GM12872 (cell line): ENCODE measurements around the gene CEP112.

ENCODE experiments used
- TF ChIP-seq, protein P1 (sequence below): IDR thresholded peaks from 3 replicates; pipeline ENCODE4 v1.5.1; 2011; ENCODE audit warnings: low read depth, mild to moderate bottlenecking, low read length, moderate library complexity; ENCODE audit not compliant: insufficient read depth

Gene CEP112

DNA sequence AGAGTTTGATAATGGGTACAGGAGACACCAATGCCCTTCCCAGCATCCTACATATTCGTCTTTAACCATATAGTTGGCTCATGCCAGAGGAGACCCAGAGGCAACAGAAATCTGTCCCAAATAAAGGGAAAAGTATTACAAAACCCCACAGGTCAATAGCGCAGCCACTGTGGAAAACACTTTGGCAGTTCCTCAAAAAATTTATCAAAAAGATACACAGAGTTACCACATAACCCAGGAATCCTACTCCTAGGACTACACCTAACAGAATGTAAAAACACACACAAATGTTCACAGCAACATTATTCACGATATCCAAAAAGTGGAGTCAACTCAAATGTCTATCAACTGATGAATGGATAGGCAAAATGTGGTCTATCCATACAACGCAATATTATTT lies 135.8 kb downstream of the CEP112 start:
- TF ChIP-seq, protein P1, sequence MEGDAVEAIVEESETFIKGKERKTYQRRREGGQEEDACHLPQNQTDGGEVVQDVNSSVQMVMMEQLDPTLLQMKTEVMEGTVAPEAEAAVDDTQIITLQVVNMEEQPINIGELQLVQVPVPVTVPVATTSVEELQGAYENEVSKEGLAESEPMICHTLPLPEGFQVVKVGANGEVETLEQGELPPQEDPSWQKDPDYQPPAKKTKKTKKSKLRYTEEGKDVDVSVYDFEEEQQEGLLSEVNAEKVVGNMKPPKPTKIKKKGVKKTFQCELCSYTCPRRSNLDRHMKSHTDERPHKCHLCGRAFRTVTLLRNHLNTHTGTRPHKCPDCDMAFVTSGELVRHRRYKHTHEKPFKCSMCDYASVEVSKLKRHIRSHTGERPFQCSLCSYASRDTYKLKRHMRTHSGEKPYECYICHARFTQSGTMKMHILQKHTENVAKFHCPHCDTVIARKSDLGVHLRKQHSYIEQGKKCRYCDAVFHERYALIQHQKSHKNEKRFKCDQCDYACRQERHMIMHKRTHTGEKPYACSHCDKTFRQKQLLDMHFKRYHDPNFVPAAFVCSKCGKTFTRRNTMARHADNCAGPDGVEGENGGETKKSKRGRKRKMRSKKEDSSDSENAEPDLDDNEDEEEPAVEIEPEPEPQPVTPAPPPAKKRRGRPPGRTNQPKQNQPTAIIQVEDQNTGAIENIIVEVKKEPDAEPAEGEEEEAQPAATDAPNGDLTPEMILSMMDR: no peak

DNA sequence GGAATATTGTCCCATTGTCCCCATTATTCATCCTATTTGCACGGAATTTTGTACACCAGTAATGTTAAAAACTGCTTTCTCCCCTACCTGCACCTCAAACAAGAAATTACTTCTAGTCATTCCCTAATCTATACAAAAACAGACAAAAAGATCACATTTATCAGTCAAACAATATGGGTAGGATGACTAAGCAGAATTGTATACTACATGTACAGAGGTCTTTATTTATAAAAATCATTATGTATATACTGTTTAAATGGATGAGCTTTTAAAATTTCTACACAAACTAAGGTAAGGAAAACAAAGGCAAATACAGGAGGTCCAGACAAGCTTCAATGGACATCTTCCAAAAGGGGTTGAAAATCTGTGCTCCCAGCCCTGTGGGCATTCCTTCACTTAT lies 137.7 kb downstream of the CEP112 start:
- TF ChIP-seq, protein P1: no peak

DNA sequence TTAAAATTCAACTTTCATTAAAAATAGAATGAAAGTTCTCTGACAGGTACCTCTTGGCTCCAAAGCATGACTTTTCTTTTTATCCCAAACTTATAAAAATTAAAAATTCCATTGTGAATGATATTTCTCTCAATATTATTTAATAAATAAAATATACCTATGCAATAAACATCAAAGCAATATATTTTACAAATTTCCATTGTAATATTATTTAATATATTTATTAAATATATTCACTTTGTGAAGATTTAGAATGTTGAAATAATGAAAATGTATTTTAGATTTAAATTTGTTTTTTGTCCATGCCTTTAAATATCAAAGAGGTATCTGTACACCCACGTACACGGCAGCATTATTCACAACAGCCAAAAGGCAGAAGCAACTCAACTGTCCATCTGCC lies 147.8 kb downstream of the CEP112 start:
- TF ChIP-seq, protein P1: no peak

DNA sequence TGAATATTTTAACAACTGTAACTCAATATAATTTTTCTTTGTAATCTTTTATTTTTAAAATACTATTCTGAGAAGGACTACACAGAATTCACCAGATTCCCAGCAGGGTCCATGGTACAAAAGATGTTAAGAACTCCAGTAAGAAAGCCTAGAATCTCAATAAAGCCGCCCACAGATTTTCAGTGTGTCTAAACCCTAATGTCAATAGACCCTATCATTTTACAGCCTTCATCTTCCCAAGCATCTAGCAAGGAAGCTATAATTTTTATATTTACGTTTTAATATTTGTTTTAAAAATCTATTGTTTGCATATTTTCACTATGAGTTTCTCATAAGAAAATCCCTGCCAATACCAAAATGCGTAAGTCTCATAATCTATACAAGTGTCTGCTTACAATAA lies 148.5 kb downstream of the CEP112 start:
- TF ChIP-seq, protein P1: no peak

DNA sequence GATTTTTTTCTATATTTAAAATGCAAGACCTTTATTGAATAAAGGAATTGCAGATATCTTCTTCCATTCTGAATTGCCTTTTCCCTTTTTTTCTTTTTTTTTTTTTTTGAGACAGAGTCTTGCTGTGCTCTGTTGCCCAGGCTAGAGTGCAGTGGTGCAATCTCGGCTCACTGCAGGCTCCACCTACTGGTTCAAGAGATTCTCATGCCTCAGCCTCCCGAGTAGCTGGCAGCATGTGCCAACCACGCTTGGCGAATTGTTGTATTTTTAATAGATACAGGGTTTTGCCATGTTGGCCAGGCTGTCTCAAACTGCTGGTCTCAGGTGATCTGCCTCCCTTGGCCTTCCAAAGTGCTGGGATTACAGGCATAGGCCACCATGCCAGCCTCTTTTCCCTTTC lies 151.5 kb downstream of the CEP112 start:
- TF ChIP-seq, protein P1: no peak

DNA sequence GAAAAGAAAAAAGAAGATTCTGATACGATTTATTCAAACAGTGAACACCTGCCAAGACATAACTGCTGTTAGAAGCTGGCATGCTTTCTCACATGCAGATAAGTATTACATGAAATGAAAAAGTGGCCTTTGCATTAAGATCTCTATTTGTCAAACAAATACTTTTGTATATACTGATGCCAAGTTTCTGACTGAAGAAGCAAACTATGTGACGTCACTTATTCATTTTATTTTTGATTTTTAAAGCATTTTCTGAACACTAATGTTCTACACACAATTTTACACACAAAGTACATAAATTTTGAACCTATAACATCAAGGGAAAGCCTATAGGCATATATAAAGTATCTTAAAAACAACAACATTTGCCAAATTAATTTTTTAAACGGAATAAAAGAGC lies 153.8 kb downstream of the CEP112 start:
- TF ChIP-seq, protein P1: no peak

DNA sequence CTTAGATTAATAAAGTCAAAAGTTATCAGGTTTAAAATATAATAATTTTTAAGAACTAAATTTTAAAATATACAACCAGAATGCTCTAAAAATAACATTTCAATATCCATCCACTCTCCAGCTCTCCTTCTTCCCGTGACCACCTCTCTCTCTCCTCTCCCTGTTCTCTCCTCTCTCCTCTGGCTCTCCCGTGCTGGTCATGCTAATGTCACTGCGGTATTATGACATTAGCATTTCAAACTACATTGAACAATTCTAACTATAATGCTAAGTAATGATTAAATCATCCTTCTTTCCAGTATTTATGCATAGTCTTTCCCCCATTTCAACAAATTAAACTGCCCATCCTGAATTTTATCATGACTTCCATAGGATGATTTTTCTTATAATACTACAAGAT lies 154.7 kb downstream of the CEP112 start:
- TF ChIP-seq, protein P1: no peak
